Nephron (organoid): ENCODE measurements around the gene POR.
A peak's percentile ranks its signal among the peaks of the same experiment; 100 is the strongest.

Source experiments
- H3K27ac Mint-ChIP-seq, 3 experiments: 2 replicates each; pipeline ENCODE4 v1.8.0; 2020; ENCODE audit warnings: mixed read lengths in 3 of 3, mild to moderate bottlenecking in 2 of 3, moderate library complexity in 1 of 3
- H3K27me3 Mint-ChIP-seq: 2 replicates; pipeline ENCODE4 v1.8.0; 2021; ENCODE audit warnings: low read depth, mild to moderate bottlenecking, moderate library complexity, mixed read lengths
- H3K36me3 Mint-ChIP-seq: 2 replicates; pipeline ENCODE4 v1.8.0; 2020; ENCODE audit warnings: low read depth, mixed read lengths
- H3K4me1 Mint-ChIP-seq: 2 replicates; pipeline ENCODE4 v1.8.0; 2020; ENCODE audit warnings: mixed read lengths
- H3K4me3 Mint-ChIP-seq, 3 experiments: 2 replicates each; pipeline ENCODE4 v1.8.0; 2020; ENCODE audit warnings: mild to moderate bottlenecking in 3 of 3, mixed read lengths in 3 of 3, moderate library complexity in 2 of 3
- H3K9me3 Mint-ChIP-seq: 2 replicates; pipeline ENCODE4 v1.8.0; 2020; ENCODE audit warnings: mixed read lengths
- CTCF ChIP-seq, 3 experiments: fragments of 200-600 bp; sonication (generic); IDR thresholded peaks; one replicate each; pipeline ENCODE4 v1.5.0; 2021; ENCODE audit warnings: antibody characterized with exemption in 3 of 3; ENCODE audit not compliant: unreplicated experiment in 3 of 3

The POR gene

GRCh38 chr7:75985518-75986146 is 70.7 kb downstream of the POR start:
- H3K27me3 Mint-ChIP-seq: no peaks in the 10 kb centered on the region
- H3K36me3 Mint-ChIP-seq: peaks cover 10% of the 10 kb centered on the region
- H3K4me3 Mint-ChIP-seq: no peak overlapping the region
- H3K27ac Mint-ChIP-seq: no peak overlapping the region
- no peak for TF ChIP-seq CTCF (IDR thresholded peaks at IDR 0.05; ENCODE audit: unreplicated experiment in 3 of 3)
- H3K9me3 Mint-ChIP-seq: no peaks in the 10 kb centered on the region
- peaks cover 13% of the 10 kb centered on the region for H3K4me1 Mint-ChIP-seq

GRCh38 chr7:75986147-75986781 is 71.3 kb downstream of the POR start:
- Mint-ChIP-seq H3K36me3 (peaks cover 10% of the 10 kb centered on the region), H3K4me1 (peaks cover 19% of the 10 kb centered on the region), H3K4me3 (no peak overlapping the region), H3K27ac (no peak overlapping the region), H3K9me3 (no peaks in the 10 kb centered on the region), H3K27me3 (no peaks in the 10 kb centered on the region)
- TF ChIP-seq CTCF (IDR thresholded peaks at IDR 0.05; ENCODE audit: unreplicated experiment in 3 of 3): no peak

- no peak overlapping the region for H3K27ac Mint-ChIP-seq
These were observed 72.3 kb downstream of the POR start for GRCh38 chr7:75987026-75987804.

GRCh38 chr7:75987805-75988567 is 73.0 kb downstream of the POR start:
- Mint-ChIP-seq H3K4me1 (peaks cover 19% of the 10 kb centered on the region), H3K4me3 (no peak overlapping the region), H3K9me3 (no peaks in the 10 kb centered on the region), H3K27me3 (no peaks in the 10 kb centered on the region), H3K36me3 (peaks cover 10% of the 10 kb centered on the region), H3K27ac (no peak overlapping the region)
- TF ChIP-seq CTCF (IDR thresholded peaks at IDR 0.05; ENCODE audit: unreplicated experiment in 3 of 3): no peak

More at GRCh38 chr7:75987026-75987804, 72.3 kb downstream of the POR start:
- TF ChIP-seq CTCF (IDR thresholded peaks at IDR 0.05; ENCODE audit: unreplicated experiment in 3 of 3): no peak
- peaks cover 10% of the 10 kb centered on the region for H3K36me3 Mint-ChIP-seq
- H3K9me3 Mint-ChIP-seq: no peaks in the 10 kb centered on the region
- H3K4me3 Mint-ChIP-seq: no peak overlapping the region
- H3K27me3 Mint-ChIP-seq: no peaks in the 10 kb centered on the region
- peaks cover 19% of the 10 kb centered on the region for H3K4me1 Mint-ChIP-seq

GRCh38 chr7:75988568-75989499 is 73.9 kb downstream of the POR start:
- Mint-ChIP-seq H3K27me3 (no peaks in the 10 kb centered on the region), H3K4me1 (peaks cover 19% of the 10 kb centered on the region), H3K4me3 (no peak overlapping the region), H3K27ac (peak overlapping the region in 1 of 3 experiments; percentile 69), H3K9me3 (no peaks in the 10 kb centered on the region), H3K36me3 (peaks cover 10% of the 10 kb centered on the region)
- TF ChIP-seq CTCF (IDR thresholded peaks at IDR 0.05; ENCODE audit: unreplicated experiment in 3 of 3): no peak
